HepG2 (cell line): ENCODE measurements around the gene CDK14. TPM values are rescaled to one million over a fixed set of nuclear protein-coding genes. Genes with fewer than 3 reads are reported as not detected.

Experiments used
- ATAC-seq: fragments of 200-7000 bp; cut with Tn5 transposase; 3 replicates; pipeline ENCODE4 v1.9.1; 2020; ENCODE audit warnings: mild to moderate bottlenecking, moderate library complexity
- BruUV-seq: library from RNA; stranded (reverse); fragments of 400-500 nt; replicated peaks from 2 replicates; lab custom pipeline; 2021; lab: Mats Ljungman, UMichigan
- CTCF ChIA-PET: fragments of 300-600 bp; formaldehyde crosslinking; extraction: SDS; loops from one replicate; lab custom pipeline; 2021; ENCODE audit warnings: low total read pairs, inconsistent platforms, low intra/inter-chr PET ratio; lab: Yijun Ruan, JAX
- POLR2A ChIA-PET: fragments of 350-600 bp; sonication (Branson Sonifier 250); formaldehyde crosslinking; loops from one replicate; lab custom pipeline; 2020; ENCODE audit warnings: antibody characterized with exemption, inconsistent platforms; lab: Yijun Ruan, JAX
- DNase-seq: peaks from one replicate; pipeline ENCODE4 v3.0.0-alpha.2; 2015; ENCODE audit warnings: low spot score
- FAIRE-seq: peaks from 3 replicates; lab custom pipeline; 2011; peaks lifted over from hg19 to GRCh38; lab: Jason Lieb, UNC
- H2AFZ ChIP-seq: one replicate; pipeline ENCODE4 v1.6.1; 2011; ENCODE audit warnings: low read length, inconsistent platforms
- H3K27ac ChIP-seq: fragments of 300-600 bp; 3 replicates; pipeline ENCODE4 v1.8.0; 2011; ENCODE audit warnings: mixed run types, mild to moderate bottlenecking, mixed read lengths, low read length, inconsistent platforms; ENCODE audit not compliant: insufficient read depth; ENCODE audit errors: extremely low read length
- H3K27me3 ChIP-seq, 2 experiments: fragments of 200-600 bp in 1 of 2; 2 replicates in 1 of 2; 3 replicates in 1 of 2; pipeline versions ENCODE4 v1.6.0 to v1.8.0; 2011; ENCODE audit warnings: low read length in 2 of 2, mild to moderate bottlenecking in 2 of 2, moderate library complexity in 2 of 2, inconsistent platforms in 1 of 2; ENCODE audit not compliant: insufficient read depth in 2 of 2, control insufficient read depth in 1 of 2
- H3K36me3 ChIP-seq, 2 experiments: fragments of 200-600 bp in 1 of 2; replicated peaks in 1 of 2; 2 replicates in 1 of 2; 3 replicates in 1 of 2; pipeline versions ENCODE4 v1.5.1 to v1.8.0; 2011; ENCODE audit warnings: low read length in 2 of 2, inconsistent platforms in 1 of 2; ENCODE audit not compliant: insufficient read depth in 2 of 2, control insufficient read depth in 1 of 2
- H3K4me1 ChIP-seq: 2 replicates; pipeline ENCODE4 v1.5.1; 2012; ENCODE audit warnings: low read length, inconsistent platforms; ENCODE audit not compliant: insufficient read depth
- H3K4me2 ChIP-seq: 2 replicates; pipeline ENCODE4 v1.6.0; 2011; ENCODE audit warnings: low read depth, low read length, inconsistent platforms
- H3K4me3 ChIP-seq, 3 experiments: fragments of 200-600 bp in 1 of 3; sonication (generic), shearing (Covaris generic) in 1 of 3; replicated peaks in 1 of 3; 2 replicates each; pipeline ENCODE4 v1.5.1; 2011 to 2016; ENCODE audit warnings: low read length in 3 of 3, inconsistent platforms in 2 of 3, low read depth in 2 of 3, mild to moderate bottlenecking in 2 of 3, control low read depth in 1 of 3, mixed read lengths in 1 of 3; ENCODE audit not compliant: insufficient read depth in 1 of 3
- H3K79me2 ChIP-seq: one replicate; pipeline ENCODE4 v1.6.1; 2011; ENCODE audit warnings: low read length, inconsistent platforms; ENCODE audit not compliant: insufficient read depth
- H3K9ac ChIP-seq: 2 replicates; pipeline ENCODE4 v1.6.0; 2011; ENCODE audit warnings: mild to moderate bottlenecking, low read depth, low read length, inconsistent platforms; ENCODE audit not compliant: insufficient read depth
- H3K9me3 ChIP-seq: 2 replicates; pipeline ENCODE4 v1.5.1; 2012; ENCODE audit warnings: mild to moderate bottlenecking, low read length
- H4K20me1 ChIP-seq: 2 replicates; pipeline ENCODE4 v1.6.0; 2011; ENCODE audit warnings: inconsistent platforms, mild to moderate bottlenecking, low read length, moderate library complexity; ENCODE audit not compliant: insufficient read depth
- CBX1 ChIP-seq: IDR thresholded peaks from one replicate; pipeline ENCODE4 v1.6.1; 2016; ENCODE audit warnings: antibody characterized with exemption, low read depth
- FOXA1 ChIP-seq, 2 experiments: fragments of 450-650 bp in 1 of 2; sonication (generic) in 1 of 2; formaldehyde crosslinking in 1 of 2; IDR thresholded peaks; 2 replicates each; pipeline versions ENCODE4 v1.4.0 to v1.6.1; 2016 to 2020; ENCODE audit warnings: missing genetic modification reagents in 1 of 2
- KLF11 ChIP-seq: IDR thresholded peaks from 2 replicates; pipeline ENCODE4 v1.6.1; 2016; ENCODE audit warnings: missing compliant biosample characterization
- MAFF ChIP-seq: IDR thresholded peaks from 2 replicates; pipeline ENCODE4 v1.6.1; 2011; ENCODE audit warnings: low read depth, low read length, improper control_type of control experiment
- MEF2D ChIP-seq: sonication (generic); formaldehyde crosslinking; IDR thresholded peaks from 2 replicates; pipeline ENCODE4 v1.5.1; 2020; ENCODE audit warnings: mild to moderate bottlenecking, missing genetic modification reagents
- MLX ChIP-seq: IDR thresholded peaks from 2 replicates; pipeline ENCODE4 v1.6.1; 2016
- PRDM15 ChIP-seq: sonication (generic); formaldehyde crosslinking; IDR thresholded peaks from 2 replicates; pipeline ENCODE4 v1.4.0; 2020; ENCODE audit warnings: missing genetic modification reagents
- TMF1 ChIP-seq: sonication (generic); formaldehyde crosslinking; IDR thresholded peaks from 2 replicates; pipeline ENCODE4 v1.8.1; 2022; ENCODE audit warnings: low read depth, missing genetic modification reagents
- ZFYVE20 ChIP-seq: sonication (generic); formaldehyde crosslinking; IDR thresholded peaks from 2 replicates; pipeline ENCODE4 v1.8.0; 2023; ENCODE audit warnings: low read depth, mild to moderate bottlenecking, moderate library complexity, missing genetic modification reagents, borderline replicate concordance
- ZGPAT ChIP-seq: IDR thresholded peaks from 2 replicates; pipeline ENCODE4 v1.6.1; 2016; ENCODE audit warnings: mild to moderate bottlenecking
- WGBS: methylation state at CpG from one replicate; pipeline ENCODE4 v1.1.6; 2017; ENCODE audit warnings: low lambda C conversion rate; 5-methylcytosine and 5-hydroxymethylcytosine counted together
- in situ Hi-C: cut with HindIII; loops from 2 replicates; pipeline ENCODE4 v1.10.0; 2017; ENCODE audit warnings: low pct_unique_long_range_greater_than_20kb; ENCODE audit not compliant: extremely low pct_ligation_motif_present
- intact Hi-C: fragments of 100-400 bp; cut with micrococcal nuclease; formaldehyde crosslinking; loops from one replicate; pipeline ENCODE4 v1.10.0; 2022; ENCODE audit not compliant: unreplicated experiment
- polyA plus RNA-seq, 8 experiments: library from polyadenylated mRNA; depleted of rRNA in 3 of 8; stranded (reverse) in 7 of 8; unstranded in 1 of 8; fragments of >200 nt; fragmentation: Illumina TruSeq in 4 of 8; extraction: Trizol in 4 of 8; gene quantifications; 2 replicates each; pipeline versions ENCODE4 v1.2.1 to v1.2.3, GENCODE V29; 2011 to 2016; ENCODE audit warnings: low read depth in 4 of 8, missing spikeins in 1 of 8, mixed read lengths in 1 of 8; ENCODE audit not compliant: insufficient read depth in 1 of 8
- total RNA-seq, 5 experiments: library from RNA; depleted of rRNA; stranded (reverse); fragments of >200 nt; fragmentation: Illumina TruSeq; extraction: Trizol; gene quantifications; 2 replicates each; pipeline ENCODE4 v1.2.3, GENCODE V29; 2016; ENCODE audit warnings: low read depth in 1 of 5

Gene CDK14
- total and polyA plus RNA-seq, 2 of the 13 experiments (the other 11 are each of a cell fraction or from before 2014, with no cell fraction given): 0.26 to 0.71 TPM

GRCh38 chr7:90599038-90599437 lies 2.9 kb downstream of the CDK14 start (continued):
- TF ChIP-seq PRDM15 (CRISPR knock-in tag) (no peak), MLX (CRISPR knock-in tag) (no peak), MEF2D (CRISPR knock-in tag) (no peak), ZGPAT (CRISPR knock-in tag) (no peak), TMF1 (CRISPR knock-in tag) (no peak), CBX1 (no peak)

- Histone ChIP-seq H3K4me1 (peaks cover 8% of the 10 kb centered on the region; the same call in 1 of the 2 replicates), H3K4me2 (no peak overlapping the region), H3K36me3 (no peaks in the 10 kb centered on the region), H4K20me1 (no peaks in the 10 kb centered on the region), H2AFZ (no peak overlapping the region), H3K27ac (no peak overlapping the region), H3K4me3 (no peak overlapping the region), H3K9ac (no peak overlapping the region), H3K79me2 (no peaks in the 10 kb centered on the region), H3K9me3 (no peaks in the 10 kb centered on the region), H3K27me3 (peaks cover 2 to 20% of the 10 kb centered on the region in 2 experiments; a peak in 2 of 5 replicates)
- POLR2A ChIA-PET: no interaction called here
- no peak for ATAC-seq
- in situ Hi-C loops (loop anchor here (10.0 kb wide), 1 partner anchor 145 kb away; no protein-coding TSS in a partner anchor), intact Hi-C loops (no loop called here)
- DNase-seq: no peak
- WGBS: 57% methylated on average over 4 of the region's 4 CpGs
- no peak for FAIRE-seq
- no TSS peak for BruUV-seq
- CTCF ChIA-PET: no interaction called here
- no peak for TF ChIP-seq MAFF
- TF ChIP-seq ZFYVE20 (CRISPR knock-in tag): no peak
- TF ChIP-seq FOXA1 (IDR thresholded peaks at IDR 0.05): no peak
- TF ChIP-seq FOXA1 (CRISPR knock-in tag; IDR thresholded peaks at IDR 0.05): no peak
- no peak for TF ChIP-seq KLF11 (CRISPR knock-in tag)
Observed at GRCh38 chr7:90599892-90600555, 3.9 kb downstream of the CDK14 start.
